HFF-Myc (cell line): Measurements from ENCODE around the gene CALR.

Source experiments
- DNase-seq: peaks from one replicate; pipeline ENCODE4 v3.0.0-alpha.2; 2011; ENCODE audit warnings: low read depth; ENCODE audit errors: extremely low read depth
- H3K4me3 ChIP-seq: replicated peaks from 2 replicates; pipeline ENCODE4 v1.5.1; 2011; ENCODE audit warnings: low read depth, mild to moderate bottlenecking, control low read depth, low read length
- CTCF ChIP-seq: IDR thresholded peaks from 2 replicates; pipeline ENCODE4 v1.5.1; 2012; ENCODE audit warnings: mild to moderate bottlenecking, low read depth, low read length, control low read depth; ENCODE audit errors: missing control alignments

The CALR gene

DNA sequence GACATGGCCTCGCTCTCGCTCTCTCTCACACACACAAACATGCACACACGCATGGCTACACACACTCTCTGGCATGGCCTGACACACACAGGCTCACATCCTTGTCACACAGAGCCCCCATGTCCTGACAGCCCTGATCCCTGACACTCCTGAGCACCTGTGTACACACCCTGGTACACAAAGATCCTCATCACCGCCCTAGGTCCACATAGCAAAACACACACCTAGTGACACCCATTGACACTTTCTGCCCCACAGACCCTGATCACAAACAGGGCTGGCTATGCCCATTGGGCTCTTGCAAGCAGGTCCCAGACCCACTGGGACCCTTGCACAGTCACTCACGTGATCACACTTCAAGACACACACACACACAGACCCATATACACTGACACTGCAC, 52.9 kb downstream of the CALR start:
- no peak overlapping the region for H3K4me3 ChIP-seq
- TF ChIP-seq CTCF = no peak
- DNase-seq = no peak

DNA sequence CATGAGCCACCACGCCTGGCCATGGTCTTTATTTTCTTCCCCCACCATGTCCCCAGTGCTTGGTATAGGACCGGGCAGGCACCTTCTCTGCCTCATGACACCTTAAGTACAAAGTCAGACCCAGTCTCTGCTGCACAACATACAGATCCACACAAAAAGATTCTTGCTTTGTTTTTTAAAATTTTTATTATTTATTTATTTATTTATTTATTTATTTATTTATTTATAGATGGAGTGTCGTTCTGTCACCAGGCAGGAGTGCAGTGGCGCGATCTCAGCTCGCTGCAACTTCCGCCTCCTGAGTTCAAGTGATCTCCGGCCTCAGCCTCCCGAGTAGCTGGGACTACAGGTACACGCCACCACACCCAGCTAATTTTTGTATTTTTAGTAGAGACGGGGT, 54.3 kb downstream of the CALR start:
- TF ChIP-seq CTCF = no peak
- H3K4me3 ChIP-seq = no peak overlapping the region
- no peak for DNase-seq

GRCh38 chr19:12993562-12993961, 55.2 kb downstream of the CALR start:
- TF ChIP-seq CTCF = no peak
- H3K4me3 ChIP-seq = no peak overlapping the region
- no peak for DNase-seq
